Right renal cortex interstitium (tissue), 3 donors: ENCODE results near the gene KLRK1. TPM values are rescaled to one million over a fixed set of nuclear protein-coding genes. Genes with fewer than 3 reads are reported as not detected.
"Not testable (repeated sequence)": the region's sequence is repeated elsewhere in the genome, so short reads cannot be mapped to it uniquely, and the experiment has no call there.

ENCODE experiments used
- DNase-seq, 3 donors: peaks; one replicate each; pipeline ENCODE4 v3.0.0-alpha.2; 2013; ENCODE audit warnings: low read depth in 3 of 3, low spot score in 2 of 3
- polyA plus RNA-seq, 3 donors: library from polyadenylated mRNA; unstranded; fragments of 120-200 nt; gene quantifications; one replicate each; pipeline ENCODE4 v1.2.1, GENCODE V29; 2013; ENCODE audit not compliant: insufficient read length in 3 of 3

Gene KLRK1
- polyA plus RNA-seq: under 1 TPM; 0.23 to 0.87 (median 0.46) TPM

DNA sequence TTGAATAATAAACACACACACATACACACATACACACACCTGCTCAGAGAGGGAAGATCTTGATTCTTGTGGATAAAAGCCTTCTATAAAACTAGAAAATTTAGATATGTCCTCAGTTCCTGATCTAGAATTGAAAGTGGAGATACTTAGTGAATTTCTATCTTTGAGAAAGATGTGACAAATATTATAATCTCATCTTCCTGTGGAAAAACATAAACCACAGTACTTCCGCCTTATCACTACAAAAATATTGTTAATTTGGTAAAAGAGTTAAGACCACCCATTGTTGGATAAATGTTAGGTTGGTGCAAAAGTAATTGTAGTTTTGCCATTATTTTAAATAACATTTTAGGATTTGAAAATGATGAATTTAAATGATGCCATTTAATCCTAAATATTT, at the start of gene KLRK1:
Gene KLRK1, minus strand, starts transcription at position 138 of the 400 bp plus-strand sequence. CDS start 1,231 bp downstream, outside the sequence.
- DNase-seq: no peak

DNA sequence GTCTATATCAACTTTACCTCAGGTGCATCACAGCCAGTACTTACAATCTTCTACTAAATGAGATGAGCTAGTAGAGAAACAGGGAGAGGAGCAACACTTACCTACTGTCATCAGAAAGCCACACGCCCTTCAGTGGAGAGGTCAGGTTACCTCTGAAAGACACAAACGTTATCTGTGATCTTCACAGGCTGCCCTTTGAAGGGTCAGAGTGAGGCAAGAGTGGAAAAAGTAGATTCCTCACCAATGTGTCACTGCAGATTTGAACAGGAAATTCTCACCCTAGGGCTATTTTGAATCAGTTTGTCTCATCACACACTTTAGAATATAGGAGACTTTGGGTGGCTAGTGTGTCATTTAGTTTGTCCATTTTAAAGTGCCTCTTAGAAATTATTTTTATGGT, 47.8 kb upstream of the KLRK1 start:
- not testable (repeated sequence) for DNase-seq

DNA sequence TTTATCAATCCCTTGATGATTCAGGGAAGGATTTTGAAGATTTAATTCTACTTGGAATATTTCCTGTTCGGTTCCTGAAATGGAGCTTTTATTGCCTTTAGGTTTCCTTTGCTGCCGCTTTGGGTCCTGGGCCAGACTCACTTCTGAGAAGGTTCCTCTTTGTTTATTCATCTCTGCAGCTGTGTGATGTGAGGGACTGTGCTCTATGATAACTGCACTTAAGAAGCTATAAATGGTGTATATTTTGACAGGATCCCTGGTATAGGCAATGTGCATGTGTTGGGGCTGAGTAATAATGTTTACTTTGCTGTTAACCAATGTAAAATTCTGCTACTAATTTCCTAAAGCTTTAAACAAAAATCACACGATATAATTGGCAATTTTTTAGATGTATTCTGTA, 46.0 kb upstream of the KLRK1 start, which contains the start of gene KLRC2:
Gene KLRC2, minus strand, starts transcription at position 195 of the 400 bp plus-strand sequence. Its CDS starts 24 bp downstream, at position 171.
- DNase-seq: not testable (repeated sequence)

DNA sequence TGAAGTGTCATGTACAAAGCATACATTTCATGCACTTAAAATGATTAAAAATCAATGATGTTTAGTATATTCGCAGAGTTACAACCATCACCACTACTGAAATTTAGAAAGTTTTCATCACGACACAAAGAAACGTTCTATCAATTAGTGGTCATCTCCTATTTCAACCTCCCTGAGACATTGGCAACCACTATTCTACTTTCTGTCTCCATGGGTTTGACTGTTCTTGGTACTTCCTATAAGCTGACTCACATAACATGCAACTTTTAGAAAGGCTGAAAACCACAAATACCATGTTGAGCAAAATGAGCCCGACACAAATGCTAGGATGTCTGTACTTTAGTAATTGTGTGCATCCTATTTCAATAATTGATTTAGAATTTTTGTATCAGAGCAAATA, 40.8 kb upstream of the KLRK1 start:
- not testable (repeated sequence) for DNase-seq

DNA sequence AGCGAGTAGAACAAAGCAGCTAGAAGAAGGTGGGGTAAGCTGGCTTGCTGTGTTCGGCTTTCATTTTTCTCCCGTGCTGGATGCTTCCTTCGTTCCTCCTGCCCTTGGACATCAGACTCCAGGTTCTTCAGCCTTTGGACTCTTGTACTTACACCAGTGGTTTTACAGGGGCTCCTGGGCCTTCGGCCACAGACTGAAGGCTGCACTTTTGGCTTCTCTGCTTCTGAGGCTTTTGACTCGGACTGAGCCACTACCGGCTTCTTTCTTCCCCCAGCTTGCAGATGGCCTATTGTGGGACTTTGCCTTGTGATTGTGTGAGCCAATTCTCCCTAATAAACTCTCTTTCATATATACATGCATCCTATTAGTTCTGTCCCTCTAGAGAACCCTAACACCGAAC, 36.1 kb upstream of the KLRK1 start:
- DNase-seq: not testable (repeated sequence)

DNA sequence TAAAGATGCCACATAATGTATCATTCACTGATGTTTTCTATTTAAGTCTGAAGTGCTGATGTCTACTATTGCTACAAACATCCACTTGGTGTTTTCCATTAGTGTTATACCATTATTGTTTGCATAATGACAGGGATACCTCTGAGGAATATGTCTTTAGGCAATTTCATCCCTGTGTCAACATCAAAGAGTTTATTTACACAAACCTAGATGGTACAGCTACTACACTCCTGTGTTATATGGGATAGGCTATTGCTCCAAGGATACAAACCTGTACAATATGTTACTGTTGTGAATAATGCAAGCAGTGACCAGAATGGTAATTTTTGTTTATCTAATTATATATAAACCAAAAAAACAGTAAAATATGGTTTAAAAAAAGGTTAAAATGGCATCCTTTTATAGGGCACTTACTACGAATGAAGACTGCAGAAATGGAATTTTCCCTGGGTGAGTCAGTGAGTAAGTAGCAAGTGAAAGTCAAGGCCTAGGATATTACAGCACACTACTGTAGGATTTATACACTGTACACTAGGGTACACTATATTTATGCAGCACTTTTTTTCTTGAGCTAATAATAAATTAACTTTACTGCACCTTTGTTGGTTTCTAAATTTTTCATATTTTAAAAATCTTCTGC, 34.5 kb upstream of the KLRK1 start:
- DNase-seq: not testable (repeated sequence)

DNA sequence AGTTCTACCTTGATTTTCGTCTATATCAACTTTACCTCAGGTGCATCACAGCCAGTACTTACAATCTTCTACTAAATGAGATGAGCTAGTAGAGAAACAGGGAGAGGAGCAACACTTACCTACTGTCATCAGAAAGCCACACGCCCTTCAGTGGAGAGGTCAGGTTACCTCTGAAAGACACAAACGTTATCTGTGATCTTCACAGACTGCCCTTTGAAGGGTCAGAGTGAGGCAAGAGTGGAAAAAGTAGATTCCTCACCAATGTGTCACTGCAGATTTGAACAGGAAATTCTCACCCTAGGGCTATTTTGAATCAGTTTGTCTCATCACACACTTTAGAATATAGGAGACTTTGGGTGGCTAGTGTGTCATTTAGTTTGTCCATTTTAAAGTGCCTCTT, 32.3 kb upstream of the KLRK1 start:
- DNase-seq: not testable (repeated sequence)

DNA sequence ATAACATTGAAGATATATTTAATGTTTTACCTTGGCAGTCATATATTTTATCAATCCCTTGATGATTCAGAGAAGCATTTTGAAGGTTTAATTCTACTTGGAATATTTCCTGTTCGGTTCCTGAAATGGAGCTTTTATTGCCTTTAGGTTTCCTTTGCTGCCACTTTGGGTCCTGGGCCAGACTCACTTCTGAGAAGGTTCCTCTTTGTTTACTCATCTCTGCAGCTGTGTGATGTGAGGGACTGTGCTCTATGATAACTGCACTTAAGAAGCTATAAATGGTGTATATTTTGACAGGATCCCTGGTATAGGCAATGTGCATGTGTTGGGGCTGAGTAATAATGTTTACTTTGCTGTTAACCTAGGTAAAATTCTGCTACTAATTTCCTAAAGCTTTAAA, 30.5 kb upstream of the KLRK1 start, which contains the start of gene KLRC3:
Gene KLRC3, minus strand, starts transcription at position 262 of the 400 bp plus-strand sequence. Its CDS starts 45 bp downstream, at position 217.
- DNase-seq: not testable (repeated sequence)

DNA sequence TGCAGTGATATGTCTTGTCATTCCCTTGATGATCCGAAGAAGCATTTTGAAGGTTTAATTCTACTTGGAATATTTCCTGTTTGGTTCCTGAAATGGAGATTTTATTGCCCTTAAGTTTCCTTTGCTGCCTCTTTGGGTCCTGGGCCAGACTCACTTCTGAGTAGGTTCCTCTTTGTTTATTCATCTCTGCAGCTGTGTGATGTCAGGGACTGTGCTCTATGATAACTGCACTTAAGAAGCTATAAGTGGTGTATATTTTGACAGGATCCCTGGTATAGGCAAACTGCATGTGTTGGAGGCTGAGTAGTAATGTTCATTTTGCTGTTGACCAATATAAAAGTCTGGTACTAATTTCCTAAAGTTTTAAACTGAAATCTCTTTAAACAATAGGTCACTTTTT, 19.6 kb upstream of the KLRK1 start, which contains the start of gene KLRC4:
Gene KLRC4, minus strand, starts transcription at position 366 of the 400 bp plus-strand sequence. Its CDS starts 182 bp downstream, at position 184.
- DNase-seq: no peak

DNA sequence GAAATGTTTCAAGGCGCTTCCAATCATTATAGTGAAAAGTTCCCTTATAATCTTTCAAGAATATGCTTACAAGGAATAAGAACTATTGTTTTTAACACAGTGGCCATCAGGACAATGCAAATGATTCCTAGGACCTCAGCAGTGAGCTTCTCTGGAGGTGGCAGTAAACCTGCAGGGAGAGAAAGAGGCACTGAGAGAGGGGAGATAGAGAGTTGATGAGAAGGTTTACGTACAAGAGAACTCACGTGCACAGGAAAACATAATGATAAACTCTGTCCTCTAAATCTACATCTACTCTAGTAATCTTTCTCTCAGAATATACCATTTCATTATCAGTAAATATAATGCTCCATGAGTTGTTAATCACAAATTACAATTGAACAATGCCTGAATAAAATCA, 19.0 kb upstream of the KLRK1 start:
- no peak for DNase-seq

DNA sequence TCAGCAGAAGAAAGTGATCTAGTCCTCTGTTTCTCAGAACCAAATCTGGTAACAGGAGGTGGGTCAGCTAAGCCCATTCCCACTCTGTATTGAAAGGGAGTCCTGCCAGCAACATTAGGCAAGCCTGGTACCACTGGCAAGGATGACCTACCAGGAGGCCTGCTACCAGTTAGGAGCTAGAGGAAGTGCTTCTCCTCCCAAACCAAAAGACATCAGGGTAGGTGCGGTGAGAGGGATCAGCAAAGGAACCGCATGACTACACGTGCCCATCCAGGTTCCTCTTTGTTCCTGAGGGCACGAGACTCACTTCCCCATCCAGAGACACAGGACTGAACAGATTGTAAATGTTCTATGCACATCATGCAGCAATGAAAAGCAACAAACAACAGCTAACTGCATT, 16.9 kb upstream of the KLRK1 start:
- no peak for DNase-seq

DNA sequence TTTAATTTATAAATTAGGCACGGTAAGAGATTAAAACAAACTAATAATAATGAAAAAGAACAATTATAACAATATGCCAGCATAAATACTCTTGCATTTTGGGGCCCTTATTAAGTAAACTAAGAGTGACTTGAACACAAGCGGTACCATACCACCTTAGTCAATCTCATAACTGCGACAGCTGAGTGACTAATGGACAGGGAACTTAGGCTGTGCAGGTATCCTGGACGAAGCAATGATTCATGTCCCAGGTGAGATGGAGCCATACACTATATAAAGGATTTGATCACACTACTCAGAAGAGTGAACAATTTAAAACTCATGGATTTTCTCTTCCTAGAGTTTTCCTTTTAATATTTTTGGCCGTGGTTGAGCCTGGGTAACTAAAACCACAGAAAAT, 15.5 kb upstream of the KLRK1 start:
- DNase-seq: no peak

DNA sequence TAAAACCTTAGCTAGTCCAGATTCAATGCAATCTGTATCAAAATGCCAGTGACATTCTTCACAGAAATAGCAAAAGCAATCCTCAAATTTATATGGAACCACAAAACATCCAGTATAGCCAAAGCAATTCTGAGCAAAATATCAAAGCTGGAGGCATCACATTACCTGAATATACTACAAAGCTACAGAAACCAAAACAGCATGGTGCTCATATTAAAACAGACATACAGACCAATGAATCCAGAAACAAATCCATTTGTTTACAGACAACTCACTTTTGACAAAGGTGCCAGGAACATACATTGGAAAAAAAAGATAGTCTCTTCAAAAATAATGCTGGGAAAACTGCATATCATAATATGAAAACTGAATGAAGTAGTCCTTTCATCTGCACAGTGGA, 15.0 kb upstream of the KLRK1 start:
- DNase-seq: no peak

DNA sequence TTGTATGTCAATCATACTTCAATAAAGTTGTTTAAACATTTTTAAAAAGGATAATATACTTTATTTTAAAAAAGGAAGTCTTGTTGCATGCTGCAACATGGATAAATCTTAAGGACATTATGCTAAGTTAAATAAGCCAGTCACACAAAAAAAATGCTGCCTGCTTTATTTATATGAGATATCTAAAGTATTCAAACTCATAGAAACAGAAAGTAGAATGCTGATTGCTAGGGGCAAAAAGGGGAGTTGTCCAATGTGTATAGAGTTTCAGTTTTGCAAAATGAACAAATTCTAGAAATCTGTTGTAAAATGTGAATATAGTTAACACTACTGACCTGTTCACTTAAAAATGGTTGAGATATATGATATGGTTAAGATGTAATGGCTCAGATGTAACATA, 11.0 kb upstream of the KLRK1 start:
- DNase-seq: no peak

DNA sequence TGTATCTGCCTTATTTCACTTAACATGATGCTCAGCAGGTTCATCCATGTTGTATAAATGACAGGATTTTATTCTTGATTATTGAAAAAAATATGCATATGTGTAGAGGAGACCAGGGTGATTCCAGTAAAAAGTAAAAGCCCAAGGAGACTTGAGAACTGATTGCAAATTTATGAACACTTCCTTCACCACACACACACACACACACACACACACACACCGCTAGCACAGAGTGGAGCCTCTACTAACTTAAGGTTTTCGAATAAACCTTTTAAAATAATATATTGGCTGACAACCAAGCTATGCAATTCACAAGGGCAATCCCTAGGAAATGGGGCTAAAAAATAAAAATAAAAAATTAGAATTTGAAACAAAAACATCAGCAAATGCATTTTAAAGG, 8.3 kb upstream of the KLRK1 start:
- DNase-seq: no peak

DNA sequence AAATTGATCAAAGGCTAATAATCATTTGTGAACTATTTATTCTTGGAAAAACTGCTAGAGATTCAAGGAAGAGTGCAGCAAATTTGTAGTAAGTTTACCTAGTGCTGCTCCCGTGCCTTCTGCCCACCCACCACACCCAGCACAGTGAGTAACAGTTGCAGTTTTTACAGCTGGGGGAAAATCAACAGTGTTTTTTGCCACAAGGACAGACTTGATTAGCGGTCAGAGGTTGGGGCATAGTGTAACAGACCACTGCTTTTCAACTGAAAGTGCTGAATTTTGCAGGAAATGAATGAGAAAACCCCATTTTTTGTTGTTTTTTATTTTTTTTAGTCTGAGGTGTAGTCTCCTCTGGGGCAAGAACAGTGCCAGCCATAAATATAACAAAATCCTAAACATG, 7.5 kb upstream of the KLRK1 start:
- DNase-seq: no peak

DNA sequence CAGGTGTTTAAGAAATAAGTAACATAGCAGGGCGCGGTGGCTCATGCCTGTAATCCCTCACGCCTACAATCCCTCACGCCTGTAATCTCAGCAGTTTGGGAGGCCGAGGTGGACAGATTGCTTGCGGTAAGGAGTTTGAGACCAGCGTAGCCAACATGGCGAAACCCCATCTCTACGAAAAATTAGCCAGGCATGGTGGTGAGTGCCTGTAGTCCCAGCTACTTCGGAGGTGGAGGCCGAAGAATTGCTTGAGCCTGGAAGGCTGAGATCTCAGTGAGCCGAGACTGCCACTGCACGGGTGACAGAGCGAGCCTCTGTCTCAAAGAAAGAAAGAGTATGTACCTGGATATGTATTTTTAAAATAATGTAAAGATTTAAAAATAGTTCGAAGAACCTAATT, 6.3 kb upstream of the KLRK1 start:
- not testable (repeated sequence) for DNase-seq

DNA sequence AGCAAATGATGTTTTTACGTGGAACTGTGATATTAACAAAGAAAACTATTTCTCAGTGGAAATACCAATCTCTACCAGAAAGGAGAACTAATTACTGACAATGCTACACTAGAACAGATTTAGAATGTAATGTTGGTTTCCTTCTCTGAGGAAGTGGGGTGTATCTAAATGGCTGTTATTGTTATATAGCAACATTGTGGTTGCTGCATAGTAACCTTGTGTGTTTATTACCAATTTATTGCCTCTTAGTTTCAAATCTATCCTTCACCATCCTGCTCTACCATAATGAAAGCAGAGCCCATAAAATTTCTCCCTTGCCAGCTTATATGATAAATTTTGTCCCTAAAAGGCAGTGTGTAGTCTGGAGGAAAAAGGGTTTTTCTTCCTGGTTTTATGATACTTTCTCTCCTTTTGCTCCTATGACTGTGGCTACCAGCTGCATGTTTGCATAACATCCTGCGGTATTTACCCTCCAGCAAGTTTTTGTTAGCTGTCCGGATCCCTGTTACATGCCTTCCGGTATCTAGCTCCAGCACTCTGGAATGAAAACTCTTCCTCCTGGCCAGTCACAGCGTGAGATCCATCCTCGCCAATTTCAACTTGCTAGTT, 5.7 kb upstream of the KLRK1 start:
- DNase-seq: no peak

DNA sequence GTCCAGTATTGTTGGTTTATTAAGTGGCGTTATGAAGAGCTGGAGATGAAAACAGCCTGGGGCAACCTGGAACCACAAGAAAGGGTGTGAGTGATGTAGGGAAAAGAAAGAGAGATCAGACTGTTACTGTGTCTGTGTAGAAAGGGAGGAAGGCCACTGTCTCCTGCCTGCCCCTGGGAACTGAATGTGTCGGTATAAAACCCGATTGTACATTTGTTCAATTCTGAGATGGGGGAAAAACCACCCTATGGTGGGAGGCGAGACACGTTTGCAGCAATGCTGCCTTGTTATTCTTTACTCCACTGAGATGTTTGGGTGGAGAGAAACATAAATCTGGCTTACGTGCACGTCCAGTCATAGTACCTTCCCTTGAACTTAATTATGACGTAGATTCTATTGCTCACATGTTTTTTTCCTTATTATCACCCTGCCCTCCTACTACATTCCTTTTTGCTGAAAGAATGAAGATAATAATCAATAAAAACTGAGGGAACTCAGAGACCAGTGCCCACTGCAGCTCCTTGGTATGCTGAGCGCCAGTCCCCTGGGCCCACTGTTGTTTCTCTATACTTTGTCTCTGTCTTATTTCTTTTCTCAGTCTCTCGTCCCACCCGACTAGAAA, 4.8 kb upstream of the KLRK1 start:
- not testable (repeated sequence) for DNase-seq

DNA sequence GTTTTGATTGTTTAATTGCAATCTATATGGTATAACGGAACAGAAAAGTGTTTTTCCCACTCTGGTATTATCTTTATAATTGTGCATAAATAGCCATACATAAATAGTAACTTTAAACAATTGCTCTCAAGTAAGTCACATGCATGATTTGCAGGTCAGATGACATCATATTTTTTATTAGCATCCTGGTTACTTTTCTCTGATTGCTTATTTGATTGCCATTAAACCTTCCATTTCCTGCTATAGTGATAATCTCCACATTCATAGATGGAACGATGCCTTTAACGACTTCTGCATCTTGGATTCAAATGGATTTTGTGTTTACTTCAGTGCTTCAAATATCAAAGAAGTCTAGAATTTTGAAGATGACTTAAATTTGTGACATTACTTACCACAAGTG, 3.5 kb upstream of the KLRK1 start:
- no peak for DNase-seq

DNA sequence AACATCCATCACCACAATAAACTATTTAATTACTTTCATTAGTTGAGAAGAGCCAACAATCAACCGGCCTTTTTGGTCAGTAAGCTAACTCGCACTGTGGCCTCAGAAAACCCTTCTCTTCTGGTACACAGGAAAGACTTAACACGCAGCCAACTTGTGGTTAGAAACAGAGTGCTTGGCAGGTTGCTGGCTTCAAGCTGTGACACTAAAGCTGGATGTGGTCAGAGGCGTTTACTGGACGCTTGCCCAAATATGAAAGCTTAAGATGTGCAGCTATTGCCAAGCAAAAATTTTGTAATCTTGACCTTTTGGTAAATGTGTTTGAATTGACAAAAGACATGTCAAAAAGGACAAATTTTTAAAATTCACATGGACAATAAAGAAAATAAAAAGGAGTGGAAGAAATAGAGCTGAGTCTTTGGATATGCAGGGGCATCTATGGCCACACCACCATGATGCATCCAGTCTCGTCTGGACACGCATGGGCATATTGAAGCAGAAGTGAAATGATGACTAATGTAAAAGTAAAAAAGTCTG, 2.6 kb upstream of the KLRK1 start:
- no peak for DNase-seq
